Activated CD8-positive, alpha-beta T cell treated with anti-CD3 and anti-CD28 coated beads for 36 hours (primary cell): Measurements from ENCODE around the gene SYNPR. TPM values are rescaled to one million over a fixed set of nuclear protein-coding genes. Genes with fewer than 3 reads are reported as not detected.

Experiments used
- ATAC-seq: fragments of 200-7000 bp; cut with Tn5 transposase; one replicate; pipeline ENCODE4 v1.10.0; 2021; ENCODE audit warnings: mild to moderate bottlenecking, moderate library complexity
- CTCF ChIA-PET: fragments of 350-600 bp; sonication (Branson Sonifier 250); formaldehyde crosslinking; loops from one replicate; lab custom pipeline; 2021; ENCODE audit warnings: antibody characterized with exemption; lab: Charles Lee
- POLR2A ChIA-PET: fragments of 350-600 bp; sonication (Branson Sonifier 250); formaldehyde crosslinking; loops from one replicate; lab custom pipeline; 2021; ENCODE audit warnings: antibody characterized with exemption; lab: Charles Lee
- DNase-seq: peaks from one replicate; pipeline ENCODE4 v3.0.0-alpha.2; 2020
- H3K27ac Mint-ChIP-seq: one replicate; pipeline ENCODE4 v1.8.0; 2021; ENCODE audit warnings: mild to moderate bottlenecking, mixed read lengths
- H3K27me3 Mint-ChIP-seq: one replicate; pipeline ENCODE4 v1.8.0; 2021; ENCODE audit warnings: mixed read lengths
- H3K36me3 Mint-ChIP-seq: one replicate; pipeline ENCODE4 v1.8.0; 2021; ENCODE audit warnings: low read depth, mixed read lengths
- H3K4me1 Mint-ChIP-seq: one replicate; pipeline ENCODE4 v1.8.0; 2021; ENCODE audit warnings: low read depth, mixed read lengths
- H3K4me3 Mint-ChIP-seq: one replicate; pipeline ENCODE4 v1.8.0; 2021; ENCODE audit warnings: mild to moderate bottlenecking, moderate library complexity, mixed read lengths
- H3K9me3 Mint-ChIP-seq: one replicate; pipeline ENCODE4 v1.8.0; 2021; ENCODE audit warnings: mixed read lengths
- intact Hi-C: fragments of 100-400 bp; cut with micrococcal nuclease; formaldehyde crosslinking; loops from one replicate; pipeline ENCODE4 v1.10.0; 2022
- total RNA-seq, 2 experiments: library from RNA; stranded (reverse); gene quantifications; one replicate each; pipeline ENCODE4 v1.2.3, GENCODE V29; 2021
- TF ChIP-seq, protein P1 (sequence below): fragments of 200-600 bp; IDR thresholded peaks from one replicate; pipeline ENCODE4 v1.8.0; 2022; ENCODE audit warnings: antibody characterized with exemption, mild to moderate bottlenecking

Gene SYNPR
- total RNA-seq, 2 experiments from 2014 or later, result not detected

DNA sequence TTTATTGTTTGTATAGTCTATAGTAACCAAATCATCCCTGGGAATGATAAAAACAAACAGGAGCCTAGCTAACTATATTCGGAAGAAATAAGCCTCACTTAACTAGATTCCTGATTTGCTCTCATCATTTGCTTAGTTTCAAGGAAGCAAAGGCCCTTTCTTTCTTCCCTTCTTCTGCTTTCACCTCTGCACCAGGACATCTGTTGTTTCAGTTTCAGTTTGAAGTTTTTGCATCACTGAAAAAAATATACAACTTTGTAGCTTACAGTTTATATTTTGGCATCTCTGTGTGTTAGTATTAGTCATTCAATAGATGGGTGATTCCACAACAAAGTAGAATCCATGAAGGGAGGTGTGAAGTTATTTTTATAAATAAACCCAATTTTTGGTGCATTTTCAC, 260.8 kb downstream of the SYNPR start:
- Mint-ChIP-seq H3K4me3 (no peak overlapping the region), H3K27ac (no peak overlapping the region), H3K27me3 (no peaks in the 10 kb centered on the region), H3K4me1 (no peaks in the 10 kb centered on the region), H3K36me3 (no peaks in the 10 kb centered on the region), H3K9me3 (peaks cover 2% of the 10 kb centered on the region)
- ATAC-seq (no peak), DNase-seq (no peak)
- TF ChIP-seq, protein P1, sequence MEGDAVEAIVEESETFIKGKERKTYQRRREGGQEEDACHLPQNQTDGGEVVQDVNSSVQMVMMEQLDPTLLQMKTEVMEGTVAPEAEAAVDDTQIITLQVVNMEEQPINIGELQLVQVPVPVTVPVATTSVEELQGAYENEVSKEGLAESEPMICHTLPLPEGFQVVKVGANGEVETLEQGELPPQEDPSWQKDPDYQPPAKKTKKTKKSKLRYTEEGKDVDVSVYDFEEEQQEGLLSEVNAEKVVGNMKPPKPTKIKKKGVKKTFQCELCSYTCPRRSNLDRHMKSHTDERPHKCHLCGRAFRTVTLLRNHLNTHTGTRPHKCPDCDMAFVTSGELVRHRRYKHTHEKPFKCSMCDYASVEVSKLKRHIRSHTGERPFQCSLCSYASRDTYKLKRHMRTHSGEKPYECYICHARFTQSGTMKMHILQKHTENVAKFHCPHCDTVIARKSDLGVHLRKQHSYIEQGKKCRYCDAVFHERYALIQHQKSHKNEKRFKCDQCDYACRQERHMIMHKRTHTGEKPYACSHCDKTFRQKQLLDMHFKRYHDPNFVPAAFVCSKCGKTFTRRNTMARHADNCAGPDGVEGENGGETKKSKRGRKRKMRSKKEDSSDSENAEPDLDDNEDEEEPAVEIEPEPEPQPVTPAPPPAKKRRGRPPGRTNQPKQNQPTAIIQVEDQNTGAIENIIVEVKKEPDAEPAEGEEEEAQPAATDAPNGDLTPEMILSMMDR, result no peak
- POLR2A ChIA-PET, result no interaction called here
- intact Hi-C loops, result no loop called here
- CTCF ChIA-PET, result interaction anchor here (1.7 kb wide), 1 partner anchor 279 kb away, joined by 3 read pairs; no protein-coding TSS in a partner anchor

DNA sequence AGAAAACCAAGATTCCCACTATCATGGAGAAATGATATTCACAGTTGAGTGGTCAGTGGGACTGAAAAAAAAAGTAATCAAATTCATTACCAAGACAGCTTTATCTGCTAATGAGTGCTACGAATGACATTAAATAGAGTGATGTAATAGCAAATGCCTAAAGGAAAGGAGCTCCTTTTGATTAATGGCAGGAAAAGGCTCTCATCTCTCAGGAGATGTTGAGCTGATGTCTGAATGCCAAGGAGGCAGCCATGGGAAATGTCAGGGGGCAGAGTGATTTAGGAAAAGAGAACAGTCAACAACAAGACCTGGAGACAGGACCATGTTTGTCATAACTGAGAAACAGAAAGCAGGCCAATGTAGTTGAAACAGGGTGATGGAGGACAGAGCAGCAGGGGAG, 277.7 kb downstream of the SYNPR start:
- POLR2A ChIA-PET, result interaction anchor here (0.9 kb wide), 1 partner anchor 115 kb away, joined by 3 read pairs; no protein-coding TSS in a partner anchor
- DNase-seq (no peak), ATAC-seq (no peak)
- TF ChIP-seq, protein P1, result no peak
- Mint-ChIP-seq H3K27me3 (no peaks in the 10 kb centered on the region), H3K36me3 (no peaks in the 10 kb centered on the region), H3K4me1 (no peaks in the 10 kb centered on the region), H3K27ac (no peak overlapping the region), H3K4me3 (no peak overlapping the region), H3K9me3 (no peaks in the 10 kb centered on the region)
- intact Hi-C loops, result no loop called here
- CTCF ChIA-PET, result no interaction called here

DNA sequence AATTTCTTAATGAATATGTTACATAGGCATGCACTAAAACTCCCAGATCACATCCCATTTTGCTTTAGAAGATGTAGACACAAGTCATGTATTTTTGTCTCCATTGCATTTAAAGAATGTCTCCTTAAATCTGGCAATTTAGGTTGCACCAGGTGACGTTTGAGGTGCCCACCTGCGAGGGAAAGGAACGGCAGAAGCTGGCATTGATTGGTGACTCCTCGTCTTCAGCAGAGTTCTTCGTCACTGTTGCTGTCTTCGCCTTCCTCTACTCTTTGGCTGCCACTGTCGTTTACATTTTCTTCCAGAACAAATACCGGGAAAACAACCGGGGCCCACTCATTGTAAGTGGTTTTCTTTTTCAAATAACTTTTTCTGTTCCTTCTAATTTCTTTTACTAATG, 278.3 kb downstream of the SYNPR start:
- no peak overlapping the region for H3K4me3 Mint-ChIP-seq
- intact Hi-C loops, result no loop called here
- DNase-seq (no peak), ATAC-seq (no peak)
- CTCF ChIA-PET, result no interaction called here
- H3K27me3 Mint-ChIP-seq, result no peaks in the 10 kb centered on the region
- POLR2A ChIA-PET, result no interaction called here
- H3K9me3 Mint-ChIP-seq, result no peaks in the 10 kb centered on the region
- H3K36me3 Mint-ChIP-seq, result no peaks in the 10 kb centered on the region
- no peak overlapping the region for H3K27ac Mint-ChIP-seq
- H3K4me1 Mint-ChIP-seq, result no peaks in the 10 kb centered on the region
- TF ChIP-seq, protein P1, result no peak

DNA sequence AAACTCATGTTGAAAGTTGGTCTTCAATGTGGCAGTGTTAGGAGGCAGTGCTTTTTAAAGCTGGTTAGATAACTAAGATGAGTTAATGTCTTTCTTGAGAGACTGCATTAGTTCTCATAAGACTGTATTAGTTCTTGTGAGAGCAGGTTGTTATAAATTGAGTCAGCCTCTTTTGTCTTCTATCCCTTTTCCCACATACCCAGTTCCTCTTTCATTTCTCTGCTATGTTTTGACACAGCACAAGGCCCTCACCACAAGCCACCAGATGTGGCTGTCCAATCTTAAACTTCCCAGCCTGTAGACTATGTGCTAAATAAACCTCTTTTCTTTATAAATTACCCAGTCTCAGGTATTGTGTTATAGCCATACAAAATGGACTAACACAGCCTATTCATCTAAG, 279.8 kb downstream of the SYNPR start:
- H3K4me1 Mint-ChIP-seq, result no peaks in the 10 kb centered on the region
- intact Hi-C loops, result no loop called here

DNA sequence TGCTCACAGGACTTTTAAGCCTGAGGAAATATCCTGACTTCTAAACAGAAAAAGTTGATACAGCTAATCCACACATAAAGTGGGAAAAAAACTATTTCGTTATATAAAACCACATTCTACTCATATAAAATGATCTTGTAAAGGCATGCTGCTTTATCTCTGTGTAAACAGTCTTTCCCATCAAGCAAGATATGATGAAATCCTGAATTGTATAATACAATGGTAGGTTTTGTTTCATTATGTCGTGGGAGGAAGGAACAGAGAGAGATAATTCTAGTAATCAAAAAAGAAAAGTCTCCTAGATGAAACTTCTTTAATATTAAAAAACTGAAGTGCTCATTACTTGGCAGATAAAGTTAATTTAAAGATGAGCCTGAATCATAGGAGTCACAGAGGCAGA, 281.8 kb downstream of the SYNPR start:
- TF ChIP-seq, protein P1, result no peak
- ATAC-seq (no peak), DNase-seq (no peak)
- H3K4me1 Mint-ChIP-seq, result no peaks in the 10 kb centered on the region
- CTCF ChIA-PET, result no interaction called here
- no peaks in the 10 kb centered on the region for H3K9me3 Mint-ChIP-seq
- no peak overlapping the region for H3K4me3 Mint-ChIP-seq
- intact Hi-C loops, result no loop called here
- no peaks in the 10 kb centered on the region for H3K36me3 Mint-ChIP-seq
- POLR2A ChIA-PET, result no interaction called here
- no peaks in the 10 kb centered on the region for H3K27me3 Mint-ChIP-seq
- no peak overlapping the region for H3K27ac Mint-ChIP-seq

More for the DNA sequence above, 279.8 kb downstream of the SYNPR start:
- ChIA-PET POLR2A (no interaction called here), CTCF (no interaction called here)
- TF ChIP-seq, protein P1, result no peak
- ATAC-seq, result no peak
- H3K4me3 Mint-ChIP-seq, result no peak overlapping the region
- H3K27ac Mint-ChIP-seq, result no peak overlapping the region
- H3K9me3 Mint-ChIP-seq, result no peaks in the 10 kb centered on the region
- no peaks in the 10 kb centered on the region for H3K27me3 Mint-ChIP-seq
- DNase-seq, result no peak
- H3K36me3 Mint-ChIP-seq, result no peaks in the 10 kb centered on the region
